Measurements from ENCODE around the gene TMEM114. TPM values are rescaled to one million over a fixed set of nuclear protein-coding genes. Genes with fewer than 3 reads are reported as not detected.

TMEM114 gene
- total RNA-seq, 4 donors from 2014 or later, result not detected

GRCh38 chr16:8522757-8523156 lies 67.6 kb downstream of the TMEM114 start:
- no peak for TF ChIP-seq CTCF (IDR thresholded peaks at IDR 0.05; ENCODE audit: low read depth)

GRCh38 chr16:8519643-8520042 lies 70.7 kb downstream of the TMEM114 start:
- no peak for TF ChIP-seq CTCF (IDR thresholded peaks at IDR 0.05; ENCODE audit: low read depth)

Other genes with a start within 250 kb of the TMEM114 start
- 10 to 100 TPM; 21.9 to 37.9 (median 24.5) TPM for gene METTL22, start 31.2 kb upstream of the TMEM114 start, total RNA-seq
- 1 to 10 TPM; 4.9 to 9.8 (median 7.0) TPM for gene ABAT, start 84.1 kb upstream of the TMEM114 start, total RNA-seq
- 1 to 10 TPM; 2.3 to 9.9 (median 6.5) TPM for gene TMEM186, start 207.1 kb upstream of the TMEM114 start, total RNA-seq
- gene PMM2, start 207.3 kb upstream of the TMEM114 start, total RNA-seq, result 10 to 100 TPM; 25.2 to 46.3 (median 42.4) TPM